SU-DHL-6 (cell line): Measurements from ENCODE around the gene ZNF487.

ENCODE experiments used
- H2AFZ ChIP-seq: fragments of 200-600 bp; sonication (generic); 2 replicates; pipeline ENCODE4 v1.6.1; 2014; ENCODE audit warnings: low read depth, mild to moderate bottlenecking, moderate library complexity, mixed read lengths, antibody characterized with exemption, low read length; ENCODE audit not compliant: severe bottlenecking
- H3F3A ChIP-seq: fragments of 200-600 bp; shearing (Covaris generic); 2 replicates; pipeline ENCODE4 v1.6.0; 2016; ENCODE audit warnings: antibody characterized with exemption, mild to moderate bottlenecking; ENCODE audit not compliant: insufficient read depth
- H3K27ac ChIP-seq: fragments of 200-600 bp; sonication (generic); 2 replicates; pipeline ENCODE4 v1.5.1; 2016; ENCODE audit warnings: low read depth, mild to moderate bottlenecking, low read length, moderate library complexity, mixed read lengths
- H3K27me3 ChIP-seq: fragments of 200-600 bp; sonication (generic), shearing (Covaris generic); 2 replicates; pipeline ENCODE4 v1.6.0; 2014; ENCODE audit warnings: mild to moderate bottlenecking, low read length
- H3K36me3 ChIP-seq: fragments of 200-600 bp; sonication (generic); 2 replicates; pipeline ENCODE4 v1.6.1; 2014; ENCODE audit warnings: mild to moderate bottlenecking, low read length, mixed read lengths
- H3K4me2 ChIP-seq: fragments of 300-600, 200-600 bp; shearing (Covaris generic), sonication (generic); 2 replicates; pipeline ENCODE4 v1.6.0; 2014; ENCODE audit warnings: low read length, low read depth, mild to moderate bottlenecking; ENCODE audit not compliant: poor library complexity, severe bottlenecking
- H3K4me3 ChIP-seq: fragments of 200-600 bp; sonication (generic); 2 replicates; pipeline ENCODE4 v1.5.1; 2014; ENCODE audit warnings: antibody characterized with exemption, low read length, mild to moderate bottlenecking, mixed read lengths; ENCODE audit not compliant: insufficient read depth, poor library complexity, severe bottlenecking
- H3K79me2 ChIP-seq: fragments of 200-600 bp; sonication (generic); 2 replicates; pipeline ENCODE4 v1.6.1; 2014; ENCODE audit warnings: mild to moderate bottlenecking, low read length, moderate library complexity; ENCODE audit not compliant: insufficient read depth
- H3K9ac ChIP-seq: fragments of 200-600 bp; sonication (generic); 2 replicates; pipeline ENCODE4 v1.7.0; 2014; ENCODE audit warnings: mild to moderate bottlenecking, low read length
- H3K9me2 ChIP-seq: fragments of 200-600 bp; sonication (generic); replicated peaks from 2 replicates; pipeline ENCODE4 v1.6.1; 2014; ENCODE audit warnings: low read length; ENCODE audit not compliant: insufficient read depth
- H3K9me3 ChIP-seq: fragments of 200-600 bp; sonication (generic); 2 replicates; pipeline ENCODE4 v1.6.1; 2014; ENCODE audit warnings: low read length, mixed read lengths; ENCODE audit not compliant: insufficient read depth
- H4K20me1 ChIP-seq: fragments of 200-600 bp; sonication (generic); 2 replicates; pipeline ENCODE4 v1.6.1; 2014; ENCODE audit warnings: low read depth, mild to moderate bottlenecking, antibody characterized with exemption, low read length, moderate library complexity, mixed read lengths
- EZH2phosphoT487 ChIP-seq: fragments of 200-600 bp; sonication (generic), shearing (Covaris generic); conservative IDR thresholded peaks from 2 replicates; pipeline ENCODE4 v1.6.1; 2018; ENCODE audit warnings: mild to moderate bottlenecking, antibody characterized with exemption, low read length, moderate library complexity, mixed read lengths
- TF ChIP-seq, protein P1 (sequence below): fragments of 200-600 bp; sonication (generic); IDR thresholded peaks from one replicate; pipeline ENCODE4 v1.5.1; 2017; ENCODE audit warnings: antibody characterized with exemption, mild to moderate bottlenecking, low read length, moderate library complexity; ENCODE audit not compliant: insufficient read depth, poor library complexity, severe bottlenecking

The ZNF487 gene

DNA sequence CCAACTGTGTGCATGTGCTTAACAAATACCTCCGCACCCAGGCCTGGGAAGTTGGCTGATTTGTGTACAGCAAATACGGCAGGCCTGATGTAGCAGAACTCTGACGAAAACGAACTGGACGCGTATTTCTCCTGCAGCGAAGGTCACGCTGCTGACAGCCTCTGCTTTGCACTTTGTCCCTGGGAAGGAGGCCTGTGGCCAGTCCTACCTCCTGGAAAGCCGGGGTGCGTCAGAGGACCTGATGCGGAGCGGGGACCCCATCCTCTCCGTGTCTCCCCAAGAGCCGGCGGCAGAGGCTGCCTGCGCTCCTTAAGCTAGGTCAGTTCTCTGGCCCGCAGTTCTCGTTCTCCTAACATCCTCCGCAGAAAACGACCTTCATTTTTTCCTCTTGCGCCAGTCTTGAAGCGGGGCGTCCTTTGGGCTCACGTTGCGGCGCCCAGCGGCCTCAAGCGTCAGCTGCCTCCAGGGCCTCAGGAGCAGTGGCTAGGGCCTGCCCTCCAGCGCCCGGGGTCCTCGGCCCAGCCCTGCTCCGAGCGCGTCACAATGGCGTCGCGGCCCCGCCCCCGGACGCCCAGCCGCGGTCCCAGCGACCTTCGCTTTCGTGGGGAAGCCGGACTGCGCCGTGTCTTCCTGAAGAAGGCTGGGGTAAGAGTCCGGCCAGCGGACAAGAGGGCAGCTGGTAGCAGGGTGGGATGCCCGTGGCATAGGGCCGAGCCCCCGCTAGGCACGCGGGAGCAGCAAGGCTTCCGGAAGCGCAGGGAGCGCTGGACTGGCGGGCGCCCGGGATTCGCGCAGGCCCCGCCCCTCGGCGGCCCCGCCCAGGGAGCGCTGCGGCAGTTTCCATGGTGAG, at the start of gene ZNF487:
TSS of gene ZNF487 (plus strand) at position 821 of the 850 bp plus-strand sequence. CDS start 38,703 bp downstream, outside the sequence.
- Histone ChIP-seq H3K9me2 (no peaks in the 10 kb centered on the region), H3K79me2 (peaks cover 5% of the 10 kb centered on the region; the same call in 1 of the 2 replicates), H3K9ac (peak within 1 kb of the TSS; percentile 87), H2AFZ (peak within 1 kb of the TSS; percentile 97), H3K27me3 (no peaks in the 10 kb centered on the region), H3K4me3 (peak within 1 kb of the TSS; percentile 96), H3K27ac (peak within 1 kb of the TSS; percentile 73), H3K4me2 (peak within 1 kb of the TSS; percentile 98), H3K9me3 (no peaks in the 10 kb centered on the region), H4K20me1 (no peaks in the 10 kb centered on the region), H3F3A (peaks cover 3% of the 10 kb centered on the region; the same call in 1 of the 2 replicates), H3K36me3 (no peaks in the 10 kb centered on the region)
- TF ChIP-seq EZH2phosphoT487 = no peak
- TF ChIP-seq, protein P1, sequence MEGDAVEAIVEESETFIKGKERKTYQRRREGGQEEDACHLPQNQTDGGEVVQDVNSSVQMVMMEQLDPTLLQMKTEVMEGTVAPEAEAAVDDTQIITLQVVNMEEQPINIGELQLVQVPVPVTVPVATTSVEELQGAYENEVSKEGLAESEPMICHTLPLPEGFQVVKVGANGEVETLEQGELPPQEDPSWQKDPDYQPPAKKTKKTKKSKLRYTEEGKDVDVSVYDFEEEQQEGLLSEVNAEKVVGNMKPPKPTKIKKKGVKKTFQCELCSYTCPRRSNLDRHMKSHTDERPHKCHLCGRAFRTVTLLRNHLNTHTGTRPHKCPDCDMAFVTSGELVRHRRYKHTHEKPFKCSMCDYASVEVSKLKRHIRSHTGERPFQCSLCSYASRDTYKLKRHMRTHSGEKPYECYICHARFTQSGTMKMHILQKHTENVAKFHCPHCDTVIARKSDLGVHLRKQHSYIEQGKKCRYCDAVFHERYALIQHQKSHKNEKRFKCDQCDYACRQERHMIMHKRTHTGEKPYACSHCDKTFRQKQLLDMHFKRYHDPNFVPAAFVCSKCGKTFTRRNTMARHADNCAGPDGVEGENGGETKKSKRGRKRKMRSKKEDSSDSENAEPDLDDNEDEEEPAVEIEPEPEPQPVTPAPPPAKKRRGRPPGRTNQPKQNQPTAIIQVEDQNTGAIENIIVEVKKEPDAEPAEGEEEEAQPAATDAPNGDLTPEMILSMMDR = peak; percentile 20

DNA sequence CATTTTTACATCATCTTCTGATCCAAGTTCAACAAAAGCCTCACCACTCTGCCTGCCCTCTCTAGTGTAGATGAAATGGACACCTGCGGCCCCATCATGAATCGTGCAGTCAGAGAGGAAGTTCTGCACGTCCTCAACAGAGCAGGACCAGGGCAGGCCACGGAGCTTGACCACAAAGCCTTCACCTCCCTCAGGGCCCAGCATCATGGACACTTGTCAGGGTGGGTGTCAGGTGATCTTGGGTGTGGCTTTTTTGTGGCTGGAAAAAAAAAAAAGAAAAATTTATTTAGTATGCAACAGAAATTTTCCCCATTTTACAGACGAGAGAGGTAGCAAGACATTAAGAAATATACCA, 49.3 kb upstream of the ZNF487 start:
- Histone ChIP-seq H2AFZ (no peak overlapping the region), H3K4me3 (no peak overlapping the region), H3K27ac (no peak overlapping the region), H3K27me3 (no peaks in the 10 kb centered on the region), H3K79me2 (peaks cover 40% of the 10 kb centered on the region), H3F3A (peaks cover 83% of the 10 kb centered on the region), H3K36me3 (peaks cover 46% of the 10 kb centered on the region), H4K20me1 (peaks cover 39% of the 10 kb centered on the region), H3K9me2 (no peaks in the 10 kb centered on the region), H3K4me2 (no peak overlapping the region), H3K9me3 (no peaks in the 10 kb centered on the region), H3K9ac (no peak overlapping the region)
- no peak for TF ChIP-seq EZH2phosphoT487
- TF ChIP-seq, protein P1 = no peak

GRCh38 chr10:43389867-43390266, 47.0 kb upstream of the ZNF487 start:
- no peak overlapping the region for H2AFZ ChIP-seq
- H4K20me1 ChIP-seq = peaks cover 56% of the 10 kb centered on the region

More at GRCh38 chr10:43389867-43390266, 47.0 kb upstream of the ZNF487 start:
- Histone ChIP-seq H3K4me2 (no peak overlapping the region), H3K27ac (no peak overlapping the region), H3F3A (peaks cover 76% of the 10 kb centered on the region), H3K4me3 (no peak overlapping the region), H3K9me3 (no peaks in the 10 kb centered on the region), H3K27me3 (no peaks in the 10 kb centered on the region), H3K9ac (no peak overlapping the region), H3K36me3 (peaks cover 63% of the 10 kb centered on the region), H3K79me2 (peaks cover 63% of the 10 kb centered on the region), H3K9me2 (no peaks in the 10 kb centered on the region)
- TF ChIP-seq, protein P1 = no peak
- no peak for TF ChIP-seq EZH2phosphoT487
